HCT116 (cell line): ENCODE data around the gene OR4K17. TPM values are rescaled to one million over a fixed set of nuclear protein-coding genes. Genes with fewer than 3 reads are reported as not detected.

Source experiments
- ATAC-seq: fragments of 200-7000 bp; cut with Tn5 transposase; 2 replicates; pipeline ENCODE4 v1.9.1; 2020; ENCODE audit warnings: mild to moderate bottlenecking, moderate library complexity
- BruUV-seq: library from RNA; stranded (reverse); fragments of 400-500 nt; replicated peaks from 2 replicates; lab custom pipeline; 2021; lab: Mats Ljungman, UMichigan
- CTCF ChIA-PET: fragments of 300-600 bp; sonication (Branson Sonifier 250); formaldehyde crosslinking; loops from one replicate; lab custom pipeline; 2021; ENCODE audit warnings: antibody characterized with exemption; lab: Charles Lee
- POLR2A ChIA-PET: fragments of 300-600, 350-600 bp; sonication (Branson Sonifier 250); formaldehyde crosslinking; loops from one replicate; lab custom pipeline; 2021; ENCODE audit warnings: antibody characterized with exemption; lab: Charles Lee
- RAD21 ChIA-PET, 2 experiments: fragments of 300-600 bp; sonication (Branson Sonifier 250); formaldehyde crosslinking; loops; one replicate each; lab custom pipeline; 2023; ENCODE audit warnings: low total read pairs in 2 of 2; ENCODE audit not compliant: uncharacterized antibody in 2 of 2, unreplicated experiment in 2 of 2, low non-redundant PET in 1 of 2; lab: Charles Lee
- DNase-seq: peaks from one replicate; pipeline ENCODE4 v3.0.0-alpha.2; 2010; ENCODE audit warnings: low read depth, low spot score
- H2AFZ ChIP-seq: fragments of 200-600 bp; shearing (Covaris generic), sonication (generic); 2 replicates; pipeline ENCODE4 v1.6.1; 2017; ENCODE audit warnings: low read depth, mixed run types, mixed read lengths, antibody characterized with exemption, low read length; ENCODE audit not compliant: poor library complexity, severe bottlenecking
- H3K27ac ChIP-seq: 2 replicates; pipeline ENCODE4 v1.5.1; 2012; ENCODE audit warnings: low read depth, low read length
- H3K27me3 ChIP-seq: fragments of 200-600 bp; sonication (generic); 2 replicates; pipeline ENCODE4 v1.6.1; 2016; ENCODE audit warnings: mixed run types, low read length, mixed read lengths; ENCODE audit not compliant: insufficient read depth
- H3K36me3 ChIP-seq, 2 experiments: fragments of 200-500 bp in 1 of 2; fragments of 200-600 bp in 1 of 2; sonication (Bioruptor generic) in 1 of 2; sonication (generic) in 1 of 2; 2 replicates each; pipeline versions ENCODE4 v1.5.1 to v1.6.1; 2014 to 2016; ENCODE audit warnings: low read length in 2 of 2, inconsistent platforms in 1 of 2, mixed read lengths in 1 of 2, mixed run types in 1 of 2; ENCODE audit not compliant: insufficient read depth in 2 of 2, control insufficient read depth in 1 of 2
- H3K4me1 ChIP-seq, 2 experiments: fragments of 200-600 bp in 1 of 2; sonication (generic) in 1 of 2; 2 replicates each; pipeline versions ENCODE4 v1.5.1 to v1.6.1; 2012 to 2017; ENCODE audit warnings: low read length in 2 of 2, inconsistent platforms in 1 of 2, mild to moderate bottlenecking in 1 of 2, mixed read lengths in 1 of 2, mixed run types in 1 of 2, moderate library complexity in 1 of 2; ENCODE audit not compliant: insufficient read depth in 2 of 2, control insufficient read depth in 1 of 2
- H3K4me2 ChIP-seq: fragments of 200-600 bp; sonication (generic); 2 replicates; pipeline ENCODE4 v1.6.1; 2017; ENCODE audit warnings: mixed run types, low read length, mixed read lengths
- H3K4me3 ChIP-seq, 2 experiments: fragments of 200-600 bp in 1 of 2; sonication (generic) in 1 of 2; replicated peaks in 1 of 2; 2 replicates each; pipeline ENCODE4 v1.5.1; 2011 to 2016; ENCODE audit warnings: low read length in 2 of 2, control low read depth in 1 of 2, low read depth in 1 of 2, mild to moderate bottlenecking in 1 of 2, mixed read lengths in 1 of 2, mixed run types in 1 of 2
- H3K79me2 ChIP-seq: fragments of 200-600 bp; sonication (generic); 2 replicates; pipeline ENCODE4 v1.6.1; 2017; ENCODE audit warnings: mild to moderate bottlenecking, mixed run types, low read length, moderate library complexity, mixed read lengths; ENCODE audit not compliant: insufficient read depth
- H3K9ac ChIP-seq: fragments of 200-600 bp; sonication (generic); 2 replicates; pipeline ENCODE4 v1.6.1; 2016; ENCODE audit warnings: low read length, mixed read lengths
- H3K9me2 ChIP-seq: fragments of 200-600 bp; sonication (generic), shearing (Covaris generic); 2 replicates; pipeline ENCODE4 v1.6.1; 2017; ENCODE audit warnings: mixed run types, mild to moderate bottlenecking, moderate library complexity; ENCODE audit not compliant: insufficient read depth
- H3K9me3 ChIP-seq, 2 experiments: fragments of 200-500 bp in 1 of 2; fragments of 200-600 bp in 1 of 2; sonication (Bioruptor generic) in 1 of 2; sonication (generic) in 1 of 2; 2 replicates each; pipeline ENCODE4 v1.6.1; 2014 to 2017; ENCODE audit warnings: low read length in 2 of 2, mixed read lengths in 2 of 2, inconsistent platforms in 1 of 2, low read depth in 1 of 2, mild to moderate bottlenecking in 1 of 2, mixed run types in 1 of 2, moderate library complexity in 1 of 2; ENCODE audit not compliant: control insufficient read depth in 1 of 2, insufficient read depth in 1 of 2
- H4K20me1 ChIP-seq: fragments of 200-600 bp; sonication (generic), shearing (Covaris generic); 2 replicates; pipeline ENCODE4 v1.6.1; 2017; ENCODE audit warnings: mixed run types, mild to moderate bottlenecking, moderate library complexity; ENCODE audit not compliant: insufficient read depth
- CEBPB ChIP-seq: IDR thresholded peaks from 2 replicates; pipeline ENCODE4 v1.6.1; 2012; ENCODE audit warnings: low read depth
- CTCF ChIP-seq, 3 experiments: fragments of 200-600 bp in 1 of 3; sonication (generic) in 1 of 3; IDR thresholded peaks in 2 of 3; conservative IDR thresholded peaks in 1 of 3; 2 replicates each; pipeline ENCODE4 v1.5.1; 2012 to 2017; ENCODE audit warnings: low read depth in 2 of 3, low read length in 2 of 3, antibody characterized with exemption in 1 of 3, borderline replicate concordance in 1 of 3, control low read depth in 1 of 3, mild to moderate bottlenecking in 1 of 3, mixed read lengths in 1 of 3, mixed run types in 1 of 3, moderate library complexity in 1 of 3; ENCODE audit not compliant: insufficient read depth in 1 of 3
- EGR1 ChIP-seq: IDR thresholded peaks from 2 replicates; pipeline ENCODE4 v1.6.1; 2012; ENCODE audit warnings: low read depth
- ELF1 ChIP-seq: IDR thresholded peaks from 2 replicates; pipeline ENCODE4 v1.6.1; 2012; ENCODE audit warnings: low read depth, borderline replicate concordance
- EZH2phosphoT487 ChIP-seq: fragments of 200-600 bp; IDR thresholded peaks from 2 replicates; pipeline ENCODE4 v1.6.1; 2018; ENCODE audit warnings: antibody characterized with exemption, borderline replicate concordance
- FOSL1 ChIP-seq: IDR thresholded peaks from 2 replicates; pipeline ENCODE4 v1.6.1; 2012; ENCODE audit warnings: low read depth
- MAX ChIP-seq: IDR thresholded peaks from 2 replicates; pipeline ENCODE4 v1.6.1; 2012
- POLR2A ChIP-seq: IDR thresholded peaks from 2 replicates; pipeline ENCODE4 v1.7.0; 2011; ENCODE audit warnings: borderline replicate concordance; ENCODE audit not compliant: insufficient read depth, insufficient read length; ENCODE audit errors: extremely low read depth
- POLR2AphosphoS5 ChIP-seq: IDR thresholded peaks from 2 replicates; pipeline ENCODE4 v1.6.1; 2011; ENCODE audit warnings: mild to moderate bottlenecking, low read depth, low read length, moderate library complexity
- REST ChIP-seq: IDR thresholded peaks from 2 replicates; pipeline ENCODE4 v1.6.1; 2012; ENCODE audit warnings: low read depth
- SIN3A ChIP-seq: IDR thresholded peaks from 2 replicates; pipeline ENCODE4 v1.6.1; 2012; ENCODE audit warnings: low read depth
- SP1 ChIP-seq: IDR thresholded peaks from 2 replicates; pipeline ENCODE4 v1.6.1; 2012; ENCODE audit warnings: low read depth
- SRF ChIP-seq: IDR thresholded peaks from 2 replicates; pipeline ENCODE4 v1.6.1; 2012; ENCODE audit warnings: low read depth
- TCF7L2 ChIP-seq: IDR thresholded peaks from 2 replicates; pipeline ENCODE4 v1.7.0; 2011; ENCODE audit warnings: borderline replicate concordance, inconsistent platforms; ENCODE audit not compliant: insufficient read depth, insufficient read length; ENCODE audit errors: extremely low read depth
- YY1 ChIP-seq: IDR thresholded peaks from 2 replicates; pipeline ENCODE4 v1.6.1; 2011; ENCODE audit warnings: low read length, low read depth, moderate library complexity, mild to moderate bottlenecking; ENCODE audit not compliant: insufficient replicate concordance; ENCODE audit errors: extremely low read depth
- ZBTB33 ChIP-seq: IDR thresholded peaks from 2 replicates; pipeline ENCODE4 v1.6.1; 2011; ENCODE audit warnings: mild to moderate bottlenecking, low read length, moderate library complexity; ENCODE audit not compliant: insufficient replicate concordance; ENCODE audit errors: extremely low read depth
- ZFX ChIP-seq: fragments of 450-650 bp; IDR thresholded peaks from 2 replicates; pipeline ENCODE4 v1.6.1; 2017
- ZNF274 ChIP-seq: fragments of 200-500 bp; sonication (Bioruptor generic); IDR thresholded peaks from 2 replicates; pipeline ENCODE4 v1.6.1; 2014; ENCODE audit warnings: mild to moderate bottlenecking, low read depth, low read length, inconsistent platforms
- intact Hi-C: fragments of 100-400 bp; cut with micrococcal nuclease; formaldehyde crosslinking; loops from 2 replicates; pipeline ENCODE4 v1.10.0; 2022
- total RNA-seq: library from RNA; stranded (reverse); gene quantifications from one replicate; pipeline ENCODE4 v1.2.1, GENCODE V29; 2021; ENCODE audit not compliant: unreplicated experiment

Gene OR4K17
- total RNA-seq, 1 experiment from 2014 or later: not detected

GRCh38 chr14:20167091-20167490 lies 56.6 kb downstream of the OR4K17 start:
- DNase-seq (no peak), ATAC-seq (no peak)
- no peaks in the 10 kb centered on the region for H4K20me1 ChIP-seq
- no peak overlapping the region for H3K4me3 ChIP-seq
- no peak for TF ChIP-seq SRF
- no peak for TF ChIP-seq SP1
- TF ChIP-seq MAX: no peak
- TF ChIP-seq POLR2A: no peak
- no peak for TF ChIP-seq POLR2AphosphoS5
- TF ChIP-seq FOSL1: no peak
- TF ChIP-seq ZFX: no peak
- TF ChIP-seq YY1: no peak
- no peak for TF ChIP-seq ZBTB33
- no peak for TF ChIP-seq EZH2phosphoT487
- no peak for TF ChIP-seq REST
- no peak for TF ChIP-seq CTCF (IDR thresholded peaks at IDR 0.05 in 2 of 3, conservative IDR thresholded peaks at IDR 0.05 in 1 of 3; ENCODE audit: borderline replicate concordance in 1 of 3, insufficient read depth in 1 of 3, low read depth in 2 of 3, low read length in 2 of 3)
- TF ChIP-seq CEBPB: no peak
- no peak for TF ChIP-seq EGR1
- no peak for TF ChIP-seq TCF7L2
- TF ChIP-seq ZNF274: no peak
- no peak for TF ChIP-seq ELF1
- no peak for TF ChIP-seq SIN3A
- no peak overlapping the region for H2AFZ ChIP-seq
- H3K79me2 ChIP-seq: no peaks in the 10 kb centered on the region
- ChIA-PET RAD21 (no interaction called here), POLR2A (no interaction called here), CTCF (no interaction called here)
- BruUV-seq: no TSS peak
- H3K4me1 ChIP-seq: no peaks in the 10 kb centered on the region
- intact Hi-C loops: no loop called here
- H3K36me3 ChIP-seq: no peaks in the 10 kb centered on the region
- H3K4me2 ChIP-seq: no peak overlapping the region
- no peak overlapping the region for H3K27ac ChIP-seq
- H3K9me2 ChIP-seq: no peaks in the 10 kb centered on the region
- no peaks in the 10 kb centered on the region for H3K9me3 ChIP-seq
- no peak overlapping the region for H3K9ac ChIP-seq
- no peaks in the 10 kb centered on the region for H3K27me3 ChIP-seq
